DOHH2 (cell line): ENCODE measurements around the gene SAMD14.
A peak's percentile ranks its signal among the peaks of the same experiment; 100 is the strongest.

ENCODE experiments used
- H3F3A ChIP-seq: fragments of 200-600 bp; sonication (generic), shearing (Covaris generic); 2 replicates; pipeline ENCODE4 v1.6.0; 2016; ENCODE audit warnings: antibody characterized with exemption, mild to moderate bottlenecking; ENCODE audit not compliant: control insufficient read depth, insufficient read depth
- H3K27ac ChIP-seq: fragments of 200-600 bp; sonication (generic); 2 replicates; pipeline ENCODE4 v1.5.1; 2014; ENCODE audit warnings: low read depth, mild to moderate bottlenecking, low read length, moderate library complexity
- H3K27me3 ChIP-seq: fragments of 200-600 bp; sonication (generic); 2 replicates; pipeline ENCODE4 v1.6.1; 2014; ENCODE audit warnings: mild to moderate bottlenecking, low read length, mixed read lengths; ENCODE audit not compliant: control insufficient read depth
- H3K36me3 ChIP-seq: fragments of 200-600 bp; sonication (generic); 2 replicates; pipeline ENCODE4 v1.6.1; 2014; ENCODE audit warnings: mild to moderate bottlenecking, low read length, moderate library complexity, mixed read lengths; ENCODE audit not compliant: control insufficient read depth
- H3K4me1 ChIP-seq: fragments of 200-600 bp; sonication (generic); 2 replicates; pipeline ENCODE4 v1.6.1; 2014; ENCODE audit warnings: mild to moderate bottlenecking, low read length, mixed read lengths; ENCODE audit not compliant: control insufficient read depth
- H3K4me2 ChIP-seq: fragments of 200-600 bp; sonication (generic); 2 replicates; pipeline ENCODE4 v1.6.0; 2014; ENCODE audit warnings: mild to moderate bottlenecking, low read length, moderate library complexity
- H3K4me3 ChIP-seq: fragments of 200-600 bp; sonication (generic); 2 replicates; pipeline ENCODE4 v1.5.1; 2014; ENCODE audit warnings: mild to moderate bottlenecking, low read length, mixed read lengths
- H3K79me2 ChIP-seq: fragments of 200-600 bp; sonication (generic); 2 replicates; pipeline ENCODE4 v1.6.1; 2014; ENCODE audit warnings: mild to moderate bottlenecking, low read length, mixed read lengths; ENCODE audit not compliant: control insufficient read depth
- H3K9me2 ChIP-seq: fragments of 200-600 bp; sonication (generic); replicated peaks from 2 replicates; pipeline ENCODE4 v1.6.1; 2014; ENCODE audit warnings: mild to moderate bottlenecking, low read length, mixed read lengths; ENCODE audit not compliant: control insufficient read depth
- H3K9me3 ChIP-seq: fragments of 200-600 bp; sonication (generic); 2 replicates; pipeline ENCODE4 v1.6.1; 2014; ENCODE audit warnings: antibody characterized with exemption, low read length, mixed read lengths; ENCODE audit not compliant: control insufficient read depth, insufficient read depth
- H4K20me1 ChIP-seq: fragments of 200-600 bp; sonication (generic); 2 replicates; pipeline ENCODE4 v1.6.0; 2014; ENCODE audit warnings: low read depth, mild to moderate bottlenecking, antibody characterized with exemption, low read length, moderate library complexity; ENCODE audit not compliant: control insufficient read depth, insufficient read depth
- EZH2phosphoT487 ChIP-seq: fragments of 200-600 bp; sonication (generic); IDR thresholded peaks from 2 replicates; pipeline ENCODE4 v1.6.1; 2017; ENCODE audit warnings: borderline replicate concordance, mild to moderate bottlenecking, antibody characterized with exemption, low read length, moderate library complexity, mixed read lengths
- TF ChIP-seq, protein P1 (sequence below): fragments of 200-600 bp; sonication (generic); IDR thresholded peaks from one replicate; pipeline ENCODE4 v1.5.1; 2014; ENCODE audit warnings: antibody characterized with exemption, mild to moderate bottlenecking, low read depth, low read length; ENCODE audit not compliant: poor library complexity, severe bottlenecking

SAMD14 gene

DNA sequence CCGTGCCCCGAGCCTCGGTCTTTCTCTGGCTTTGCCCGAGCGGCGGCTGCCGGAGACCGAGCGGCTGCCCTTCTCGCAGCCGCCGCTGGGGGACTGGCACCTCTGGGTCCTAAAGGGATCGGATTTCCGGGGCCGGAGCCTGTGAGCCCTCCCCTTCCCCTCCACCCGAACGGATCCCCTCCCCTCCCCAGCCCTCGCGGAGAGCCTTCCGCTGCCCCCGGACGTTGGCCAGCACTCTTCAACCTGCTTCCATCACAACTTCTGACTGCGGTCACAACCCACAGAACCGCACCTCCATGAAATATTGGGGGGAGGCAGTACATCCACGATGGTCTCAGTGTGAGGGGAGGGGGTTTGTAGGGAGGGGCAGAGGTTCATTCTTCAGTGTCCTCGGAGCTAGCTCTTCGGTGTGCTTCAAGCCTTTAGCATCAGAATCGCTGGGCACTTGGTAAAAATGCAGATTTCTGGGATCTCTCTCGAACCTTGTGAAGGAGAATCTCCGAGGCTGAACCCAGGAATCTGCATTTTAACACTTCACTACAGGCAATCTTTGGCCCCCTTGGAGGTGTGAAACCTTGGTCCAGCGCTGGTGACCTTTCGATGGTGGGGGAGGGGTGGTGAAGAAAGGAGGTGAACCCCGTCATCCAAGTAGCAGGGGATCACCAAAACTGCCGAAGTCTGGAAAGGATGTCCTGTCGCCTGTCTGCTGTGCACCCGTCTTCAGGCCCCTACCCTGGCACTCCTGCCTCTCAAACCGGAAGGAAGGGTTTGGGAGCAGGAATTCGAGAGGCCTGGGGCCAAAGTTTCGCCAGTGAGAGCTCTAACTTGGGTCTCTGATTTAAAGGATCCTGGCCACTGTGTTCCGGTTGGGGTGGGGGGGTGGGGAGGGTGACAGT is 21.3 kb upstream of the SAMD14 start:
- Histone ChIP-seq H3K4me3 (peak overlapping the region; percentile 90), H3K4me1 (peaks cover 52% of the 10 kb centered on the region), H3K9me2 (no peaks in the 10 kb centered on the region), H3K36me3 (peaks cover 31% of the 10 kb centered on the region), H3K79me2 (peaks cover 49% of the 10 kb centered on the region), H4K20me1 (0 out of 2 replicates have a peak, but pooled peaks cover 3% of the 10 kb centered on the region), H3K4me2 (peak overlapping the region; percentile 99), H3K27ac (peak overlapping the region; percentile 96), H3K9me3 (no peaks in the 10 kb centered on the region), H3K27me3 (no peaks in the 10 kb centered on the region), H3F3A (peaks cover 12% of the 10 kb centered on the region)
- TF ChIP-seq, protein P1, sequence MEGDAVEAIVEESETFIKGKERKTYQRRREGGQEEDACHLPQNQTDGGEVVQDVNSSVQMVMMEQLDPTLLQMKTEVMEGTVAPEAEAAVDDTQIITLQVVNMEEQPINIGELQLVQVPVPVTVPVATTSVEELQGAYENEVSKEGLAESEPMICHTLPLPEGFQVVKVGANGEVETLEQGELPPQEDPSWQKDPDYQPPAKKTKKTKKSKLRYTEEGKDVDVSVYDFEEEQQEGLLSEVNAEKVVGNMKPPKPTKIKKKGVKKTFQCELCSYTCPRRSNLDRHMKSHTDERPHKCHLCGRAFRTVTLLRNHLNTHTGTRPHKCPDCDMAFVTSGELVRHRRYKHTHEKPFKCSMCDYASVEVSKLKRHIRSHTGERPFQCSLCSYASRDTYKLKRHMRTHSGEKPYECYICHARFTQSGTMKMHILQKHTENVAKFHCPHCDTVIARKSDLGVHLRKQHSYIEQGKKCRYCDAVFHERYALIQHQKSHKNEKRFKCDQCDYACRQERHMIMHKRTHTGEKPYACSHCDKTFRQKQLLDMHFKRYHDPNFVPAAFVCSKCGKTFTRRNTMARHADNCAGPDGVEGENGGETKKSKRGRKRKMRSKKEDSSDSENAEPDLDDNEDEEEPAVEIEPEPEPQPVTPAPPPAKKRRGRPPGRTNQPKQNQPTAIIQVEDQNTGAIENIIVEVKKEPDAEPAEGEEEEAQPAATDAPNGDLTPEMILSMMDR, result peak; percentile 26
- TF ChIP-seq EZH2phosphoT487, result no peak

DNA sequence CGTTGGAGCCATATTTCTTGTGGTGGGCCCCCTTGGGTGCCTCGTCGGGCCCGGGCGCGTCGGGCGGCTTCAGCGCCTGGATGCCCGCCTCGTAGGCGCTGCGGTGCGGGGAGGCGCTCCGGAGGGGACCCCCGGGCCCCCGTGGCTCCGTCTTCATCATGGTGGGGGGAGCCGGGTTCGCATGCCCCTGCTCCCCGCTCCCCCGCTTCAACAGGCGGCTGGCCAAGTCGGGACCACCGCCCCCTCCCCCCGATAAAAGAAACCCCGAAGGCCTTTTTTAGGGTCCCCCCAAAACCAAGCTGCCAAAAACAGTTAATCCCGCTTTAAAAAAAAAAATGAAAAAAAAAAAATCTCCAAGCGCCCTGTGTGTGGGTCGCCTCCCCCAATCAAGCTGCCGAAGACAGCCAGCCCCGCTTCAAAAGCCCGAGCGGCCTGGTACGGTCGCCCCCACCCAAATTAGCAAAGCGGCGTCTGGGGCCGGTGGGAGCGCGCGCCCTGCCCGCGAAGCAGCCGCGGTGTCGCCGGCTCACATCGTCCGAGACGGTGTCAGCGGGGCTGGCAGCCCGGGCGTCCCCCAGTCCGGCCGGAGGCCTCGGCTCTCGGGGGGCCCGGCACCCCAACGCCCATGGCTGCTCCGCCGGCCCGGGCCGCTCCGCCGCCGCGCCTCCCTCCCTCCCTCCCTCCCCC is 20.5 kb upstream of the SAMD14 start, which contains the start of gene PPP1R9B:
TSS of gene PPP1R9B (minus strand) at position 324 of the 687 bp plus-strand sequence. CDS start at position 160, 164 bp downstream.
- H3K27ac ChIP-seq, result peak within 1 kb of the TSS; percentile 96
- peaks cover 57% of the 10 kb centered on the region for H3K4me1 ChIP-seq
- H3K9me2 ChIP-seq, result no peaks in the 10 kb centered on the region
- no peaks in the 10 kb centered on the region for H3K27me3 ChIP-seq
- TF ChIP-seq EZH2phosphoT487, result no peak
- TF ChIP-seq, protein P1, result no peak
- H3K36me3 ChIP-seq, result peaks cover 39% of the 10 kb centered on the region
- peaks cover 57% of the 10 kb centered on the region for H3K79me2 ChIP-seq
- H3K4me3 ChIP-seq, result peak within 1 kb of the TSS; percentile 90
- 0 out of 2 replicates have a peak, but pooled peaks cover 8% of the 10 kb centered on the region for H4K20me1 ChIP-seq
- peaks cover 12% of the 10 kb centered on the region for H3F3A ChIP-seq
- H3K9me3 ChIP-seq, result no peaks in the 10 kb centered on the region
- peak within 1 kb of the TSS; percentile 99 for H3K4me2 ChIP-seq

DNA sequence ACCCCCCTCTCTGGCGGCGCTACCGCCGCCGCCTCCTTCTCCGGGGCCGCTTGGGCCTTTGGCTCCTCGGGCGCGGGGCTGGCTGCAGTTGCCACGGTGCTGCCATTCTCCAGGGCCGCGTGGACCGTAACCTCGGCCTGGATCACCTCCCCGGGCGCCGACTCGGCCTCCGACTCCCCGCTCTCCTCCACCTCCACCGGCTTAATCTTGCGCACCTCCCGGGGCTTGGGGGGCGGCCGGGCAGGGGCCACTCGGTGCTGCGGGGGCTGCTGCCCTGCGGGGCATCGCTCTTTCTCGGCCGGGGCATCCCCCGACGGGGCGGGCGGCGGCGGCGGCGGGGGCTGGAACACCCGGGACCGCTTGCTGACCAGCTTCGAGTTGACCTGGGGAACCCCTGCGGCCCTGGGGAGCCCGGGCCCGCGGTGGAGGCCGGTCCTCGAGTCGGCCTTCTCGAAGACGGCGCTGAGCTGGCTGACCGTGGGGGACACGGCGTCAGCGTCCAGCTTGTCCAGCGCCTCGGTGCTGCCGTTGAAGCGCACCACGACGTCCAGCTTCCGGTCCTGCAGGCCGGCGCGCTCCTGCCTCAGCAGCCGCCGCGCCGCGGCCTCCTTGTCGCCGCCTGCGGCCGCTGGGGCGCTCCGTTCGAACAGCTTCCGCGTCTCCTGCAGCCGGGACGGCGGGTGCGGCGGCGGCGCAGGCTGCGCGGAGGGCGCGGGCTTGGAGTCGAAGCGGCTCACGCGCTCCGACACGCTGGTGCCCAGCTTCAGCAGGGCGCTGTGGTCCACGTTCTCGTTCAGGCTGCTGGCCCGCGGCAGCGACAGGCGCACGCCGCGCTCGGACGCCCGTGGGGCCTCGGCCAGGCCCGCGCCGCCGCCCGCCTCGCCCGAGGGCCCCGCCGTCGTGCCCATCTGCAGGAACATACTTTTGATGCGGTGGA is 19.7 kb upstream of the SAMD14 start:
- Histone ChIP-seq H3K79me2 (peaks cover 65% of the 10 kb centered on the region), H3K27me3 (no peaks in the 10 kb centered on the region), H3K9me3 (no peaks in the 10 kb centered on the region), H4K20me1 (0 out of 2 replicates have a peak, but pooled peaks cover 8% of the 10 kb centered on the region), H3F3A (peaks cover 12% of the 10 kb centered on the region), H3K4me2 (peak overlapping the region; percentile 86), H3K4me3 (peak overlapping the region; percentile 90), H3K27ac (peak overlapping the region; percentile 96), H3K36me3 (peaks cover 47% of the 10 kb centered on the region), H3K9me2 (no peaks in the 10 kb centered on the region), H3K4me1 (peaks cover 57% of the 10 kb centered on the region)
- TF ChIP-seq, protein P1, result no peak
- TF ChIP-seq EZH2phosphoT487, result no peak
